GM06990 (cell line): ENCODE results near the gene RHPN2.

Experiments used
- DNase-seq: peaks from one replicate; pipeline ENCODE4 v3.0.0-alpha.2; 2011; ENCODE audit not compliant: insufficient read length; ENCODE audit errors: extremely low read depth
- H3K27me3 ChIP-seq: replicated peaks from 2 replicates; pipeline ENCODE4 v1.6.0; 2011; ENCODE audit warnings: low read length; ENCODE audit not compliant: control insufficient read depth, insufficient read depth
- H3K36me3 ChIP-seq: 2 replicates; pipeline ENCODE4 v1.5.1; 2011; ENCODE audit warnings: low read length; ENCODE audit not compliant: control insufficient read depth, insufficient read depth
- H3K4me3 ChIP-seq: replicated peaks from 2 replicates; pipeline ENCODE4 v1.5.1; 2011; ENCODE audit warnings: low read depth, mild to moderate bottlenecking, control low read depth, low read length
- TF ChIP-seq, protein P1 (sequence below): IDR thresholded peaks from 2 replicates; pipeline ENCODE4 v1.5.1; 2011; ENCODE audit warnings: low read length, control low read depth, mild to moderate bottlenecking, inconsistent platforms; ENCODE audit not compliant: insufficient read depth, poor library complexity, severe bottlenecking

The RHPN2 gene

DNA sequence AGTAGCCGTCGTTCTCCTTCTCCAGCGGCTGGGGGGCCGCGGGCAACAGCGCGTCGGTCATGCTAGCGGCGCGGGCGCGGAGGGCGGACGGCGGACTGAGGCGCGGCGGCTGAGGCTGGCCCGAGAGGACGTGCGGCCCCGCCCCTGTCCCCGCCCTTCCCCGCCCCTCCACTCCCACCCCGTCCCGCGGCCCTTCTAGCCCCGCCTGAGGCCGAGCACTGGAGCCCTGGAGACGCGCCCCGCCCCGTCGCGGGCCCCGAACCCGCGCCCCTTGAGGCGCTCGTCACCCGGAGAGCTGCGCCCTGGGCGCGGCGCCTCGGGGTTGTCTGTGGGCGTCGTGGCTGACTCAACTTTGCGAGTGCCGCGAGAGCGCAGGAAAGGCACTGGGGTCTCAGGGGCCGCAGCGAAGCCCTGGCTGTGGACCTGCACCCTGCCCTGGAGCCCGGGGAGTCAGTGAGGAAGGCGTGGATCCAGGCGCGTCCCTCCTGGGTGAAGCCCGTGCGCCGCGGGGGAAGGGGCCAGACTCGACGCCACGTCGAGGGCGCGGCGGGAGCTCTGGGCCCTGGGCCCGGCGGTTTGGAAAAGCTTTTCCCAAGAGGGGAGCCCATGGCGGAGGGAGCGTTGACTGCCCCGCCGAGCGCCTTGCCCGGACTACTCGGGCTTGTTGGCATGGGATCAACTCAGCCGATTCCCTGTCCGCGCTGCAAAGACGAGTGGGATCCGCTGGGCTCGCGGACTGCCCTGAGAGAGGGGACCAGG, at the start of gene RHPN2:
Gene RHPN2 (minus strand): TSS at position 97 of the 759 bp plus-strand sequence. CDS start 36 bp downstream, at position 61.
- TF ChIP-seq, protein P1, sequence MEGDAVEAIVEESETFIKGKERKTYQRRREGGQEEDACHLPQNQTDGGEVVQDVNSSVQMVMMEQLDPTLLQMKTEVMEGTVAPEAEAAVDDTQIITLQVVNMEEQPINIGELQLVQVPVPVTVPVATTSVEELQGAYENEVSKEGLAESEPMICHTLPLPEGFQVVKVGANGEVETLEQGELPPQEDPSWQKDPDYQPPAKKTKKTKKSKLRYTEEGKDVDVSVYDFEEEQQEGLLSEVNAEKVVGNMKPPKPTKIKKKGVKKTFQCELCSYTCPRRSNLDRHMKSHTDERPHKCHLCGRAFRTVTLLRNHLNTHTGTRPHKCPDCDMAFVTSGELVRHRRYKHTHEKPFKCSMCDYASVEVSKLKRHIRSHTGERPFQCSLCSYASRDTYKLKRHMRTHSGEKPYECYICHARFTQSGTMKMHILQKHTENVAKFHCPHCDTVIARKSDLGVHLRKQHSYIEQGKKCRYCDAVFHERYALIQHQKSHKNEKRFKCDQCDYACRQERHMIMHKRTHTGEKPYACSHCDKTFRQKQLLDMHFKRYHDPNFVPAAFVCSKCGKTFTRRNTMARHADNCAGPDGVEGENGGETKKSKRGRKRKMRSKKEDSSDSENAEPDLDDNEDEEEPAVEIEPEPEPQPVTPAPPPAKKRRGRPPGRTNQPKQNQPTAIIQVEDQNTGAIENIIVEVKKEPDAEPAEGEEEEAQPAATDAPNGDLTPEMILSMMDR = no peak
- Histone ChIP-seq H3K27me3 (no peaks in the 10 kb centered on the region; the same call in 1 of the 2 replicates), H3K36me3 (no peaks in the 10 kb centered on the region), H3K4me3 (peak within 1 kb of the TSS; percentile 56)
- DNase-seq = peak; percentile 73

DNA sequence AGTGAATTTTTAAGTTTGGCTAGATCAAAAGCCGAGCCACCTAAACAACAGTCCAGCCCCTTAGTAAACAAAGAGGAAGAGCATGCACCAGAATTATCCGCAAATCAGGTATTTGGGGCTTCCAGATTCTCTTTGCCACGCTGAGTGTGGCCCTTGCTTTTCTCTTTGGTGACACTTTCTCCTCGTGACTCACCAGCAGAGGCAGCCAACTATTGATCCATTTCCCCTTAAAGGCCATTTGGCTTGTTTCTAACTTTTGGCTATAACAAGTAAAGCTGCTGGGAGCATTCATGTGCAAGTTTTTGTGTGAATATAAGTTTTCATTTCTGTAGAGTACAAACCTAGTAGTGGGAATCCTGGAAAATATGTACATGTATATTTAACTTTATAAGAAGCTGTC, 49.6 kb upstream of the RHPN2 start:
- H3K36me3 ChIP-seq = peaks cover 7% of the 10 kb centered on the region
- H3K4me3 ChIP-seq = no peak overlapping the region
- H3K27me3 ChIP-seq = no peaks in the 10 kb centered on the region
- DNase-seq = no peak
- TF ChIP-seq, protein P1 = no peak

DNA sequence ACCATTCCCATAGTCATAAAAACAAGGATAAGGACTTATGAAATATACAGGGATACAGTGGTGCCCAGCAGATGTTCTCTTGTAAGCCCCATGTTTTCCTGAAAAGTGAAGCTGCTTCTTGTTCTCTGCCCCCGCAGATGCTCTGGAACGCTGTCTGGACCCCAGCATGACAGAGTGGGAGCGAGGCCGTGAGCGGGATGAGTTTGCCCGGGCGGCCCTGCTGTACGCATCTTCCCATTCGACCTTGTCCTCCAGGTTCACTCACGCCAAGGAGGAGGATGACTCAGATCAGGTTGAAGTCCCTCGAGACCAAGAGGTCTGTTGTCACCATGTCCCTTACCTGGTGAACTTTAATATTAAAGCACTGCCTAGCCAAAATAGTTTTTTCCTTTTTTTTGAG, 46.9 kb upstream of the RHPN2 start:
- H3K27me3 ChIP-seq = no peaks in the 10 kb centered on the region
- no peak for DNase-seq
- H3K36me3 ChIP-seq = peaks cover 8% of the 10 kb centered on the region
- TF ChIP-seq, protein P1 = no peak
- H3K4me3 ChIP-seq = no peak overlapping the region

DNA sequence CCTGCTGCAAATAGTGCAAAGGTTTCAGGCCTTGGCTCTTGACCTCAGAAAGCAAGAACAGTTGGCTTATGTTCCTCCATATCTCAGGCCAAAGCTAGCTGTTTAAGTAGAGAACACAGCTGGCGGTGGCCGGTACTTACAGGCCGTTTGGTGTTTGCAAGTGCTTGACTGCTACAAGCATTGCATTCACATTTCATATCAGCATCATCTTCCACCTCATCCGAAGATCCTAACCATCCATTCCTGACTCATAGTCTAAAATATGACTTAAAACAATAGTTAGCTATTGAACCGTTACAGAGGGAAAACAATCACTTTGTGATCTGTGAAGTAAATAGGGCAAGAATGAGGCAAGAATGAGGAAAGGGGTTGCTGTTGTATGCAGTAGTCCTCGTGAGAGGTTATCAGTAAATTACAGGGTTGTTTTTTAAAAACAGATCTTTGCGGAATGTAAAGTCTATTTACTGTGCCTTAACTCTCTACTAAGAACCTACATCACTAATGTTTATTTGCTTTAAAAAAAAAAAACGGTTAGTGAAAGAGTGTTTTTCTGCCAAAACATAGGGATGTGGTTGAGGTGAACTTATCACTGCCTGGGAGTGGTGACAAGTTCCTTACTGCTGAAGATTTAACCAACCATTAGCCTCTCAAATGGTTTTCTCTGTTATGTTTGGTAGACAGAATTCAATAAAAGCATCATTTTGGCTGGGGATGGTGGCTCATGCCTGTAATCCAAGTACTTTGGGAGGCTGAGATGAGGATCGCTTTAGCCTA, 45.6 kb upstream of the RHPN2 start:
- no peak for DNase-seq
- H3K4me3 ChIP-seq = no peak overlapping the region
- H3K27me3 ChIP-seq = no peaks in the 10 kb centered on the region
- TF ChIP-seq, protein P1 = no peak
- peaks cover 10% of the 10 kb centered on the region for H3K36me3 ChIP-seq

DNA sequence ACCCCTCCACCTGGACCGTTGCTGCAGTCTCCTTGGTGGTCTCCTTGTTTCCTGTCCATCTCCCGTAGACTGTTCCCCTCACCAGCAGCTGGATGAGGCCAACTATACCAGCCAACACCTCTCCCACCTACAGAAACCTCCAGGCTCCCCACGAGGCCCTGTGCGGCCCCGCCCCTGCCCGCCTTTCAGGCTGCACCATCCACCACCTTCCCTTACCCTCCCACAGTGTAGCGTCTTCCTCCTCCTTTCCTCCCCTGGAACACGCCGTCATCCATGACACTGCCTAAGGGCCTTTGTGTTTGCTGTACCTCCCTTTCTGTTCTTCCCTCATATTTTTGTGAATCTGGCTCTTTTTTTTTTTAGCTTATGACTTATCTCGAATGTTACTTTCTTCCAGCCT, 43.5 kb upstream of the RHPN2 start:
- Histone ChIP-seq H3K4me3 (no peak overlapping the region), H3K36me3 (peaks cover 12% of the 10 kb centered on the region), H3K27me3 (no peaks in the 10 kb centered on the region)
- TF ChIP-seq, protein P1 = no peak
- no peak for DNase-seq
